Testis (tissue), 3 donors: ENCODE results near the gene MOB3B. TPM values are rescaled to one million over a fixed set of nuclear protein-coding genes. Genes with fewer than 3 reads are reported as not detected.

Experiments
- DNase-seq: peaks from one replicate; pipeline ENCODE4 v3.0.0-alpha.2; 2019
- H3K27ac ChIP-seq, 2 donors: fragments of 200-600 bp; sonication (generic); one replicate each; pipeline ENCODE4 v1.5.1; 2019
- H3K27me3 ChIP-seq: fragments of 200-600 bp; sonication (generic); one replicate; pipeline ENCODE4 v1.5.1; 2019
- H3K36me3 ChIP-seq: fragments of 200-600 bp; sonication (generic); one replicate; pipeline ENCODE4 v1.5.1; 2017; ENCODE audit warnings: low read depth; ENCODE audit errors: missing control alignments
- H3K4me1 ChIP-seq: fragments of 200-600 bp; sonication (generic); one replicate; pipeline ENCODE4 v1.5.1; 2019
- H3K4me3 ChIP-seq, 2 donors: fragments of 200-600 bp; sonication (generic); one replicate each; pipeline ENCODE4 v1.5.1; 2017 to 2019
- H3K9me3 ChIP-seq: fragments of 200-600 bp; sonication (generic); one replicate; pipeline ENCODE4 v1.5.1; 2017
- POLR2A ChIP-seq: fragments of 450-650 bp; IDR thresholded peaks from one replicate; pipeline ENCODE4 v1.6.1; 2017; ENCODE audit warnings: antibody characterized with exemption, mild to moderate bottlenecking, moderate library complexity
- WGBS, 2 donors: methylation state at CpG; one replicate each; pipeline ENCODE4 v1.1.5; 2018; 5-methylcytosine and 5-hydroxymethylcytosine counted together
- intact Hi-C: fragments of 100-400 bp; cut with DNase I; formaldehyde crosslinking; loops from one replicate; pipeline ENCODE4 v1.15.1; 2023; ENCODE audit warnings: low total_unique reads
- polyA plus RNA-seq: library from polyadenylated mRNA; stranded (reverse); fragments of 350-450 nt; fragmentation: Illumina TruSeq; extraction: RNeasy Lipid Tissue Mini Kit (QIAGEN cat#74804); gene quantifications from one replicate; pipeline ENCODE4 v1.2.3, GENCODE V29; 2014; ENCODE audit warnings: low read depth, low replicate concordance; ENCODE audit not compliant: insufficient read depth
- total RNA-seq, 2 donors: library from RNA; depleted of rRNA; stranded (reverse); fragments of >200 nt; gene quantifications; one replicate each; pipeline ENCODE4 v1.2.3, GENCODE V29; 2016
- TF ChIP-seq, protein P1 (sequence below), 3 experiments: fragments of 450-650 bp in 2 of 3; fragments of 200-600 bp in 1 of 3; sonication (generic) in 1 of 3; IDR thresholded peaks; one replicate each; pipeline ENCODE4 v1.5.1; 2016 to 2019; ENCODE audit warnings: antibody characterized with exemption in 3 of 3, mild to moderate bottlenecking in 2 of 3, moderate library complexity in 1 of 3

Gene MOB3B
- total and polyA plus RNA-seq, 3 donors from 2014 or later: 9.1 to 23.2 (median 17.5) TPM

DNA sequence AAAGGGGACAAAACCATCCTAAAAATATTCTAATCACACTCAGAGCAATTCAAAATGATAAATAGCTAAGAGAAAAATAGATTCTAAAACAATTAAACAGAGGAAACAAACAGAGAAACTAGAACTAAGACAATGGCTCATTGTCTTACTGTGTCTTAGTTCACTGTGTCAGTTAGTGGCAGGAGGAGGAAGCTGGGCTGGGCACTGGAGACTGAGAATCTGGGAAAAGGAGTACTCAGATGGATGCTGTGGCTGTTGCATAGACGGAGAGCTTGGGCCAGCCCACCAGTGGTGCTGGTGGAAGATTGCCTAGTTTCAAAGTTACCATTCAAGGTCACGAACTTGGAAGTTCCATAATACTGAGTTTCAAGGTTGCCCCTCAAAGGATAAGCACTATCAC, 100.2 kb downstream of the MOB3B start:
- H3K9me3 ChIP-seq: no peaks in the 10 kb centered on the region
- peak overlapping the region; percentile 26 to 51 for H3K27ac ChIP-seq
- no peak overlapping the region for H3K4me3 ChIP-seq
- intact Hi-C loops: no loop called here
- H3K27me3 ChIP-seq: no peaks in the 10 kb centered on the region
- peak; percentile 65 for DNase-seq
- H3K36me3 ChIP-seq: no peaks in the 10 kb centered on the region
- 39 to 85% methylated on average over 2 of the region's 2 CpGs for WGBS, 2 donors
- TF ChIP-seq POLR2A: no peak
- TF ChIP-seq, protein P1, sequence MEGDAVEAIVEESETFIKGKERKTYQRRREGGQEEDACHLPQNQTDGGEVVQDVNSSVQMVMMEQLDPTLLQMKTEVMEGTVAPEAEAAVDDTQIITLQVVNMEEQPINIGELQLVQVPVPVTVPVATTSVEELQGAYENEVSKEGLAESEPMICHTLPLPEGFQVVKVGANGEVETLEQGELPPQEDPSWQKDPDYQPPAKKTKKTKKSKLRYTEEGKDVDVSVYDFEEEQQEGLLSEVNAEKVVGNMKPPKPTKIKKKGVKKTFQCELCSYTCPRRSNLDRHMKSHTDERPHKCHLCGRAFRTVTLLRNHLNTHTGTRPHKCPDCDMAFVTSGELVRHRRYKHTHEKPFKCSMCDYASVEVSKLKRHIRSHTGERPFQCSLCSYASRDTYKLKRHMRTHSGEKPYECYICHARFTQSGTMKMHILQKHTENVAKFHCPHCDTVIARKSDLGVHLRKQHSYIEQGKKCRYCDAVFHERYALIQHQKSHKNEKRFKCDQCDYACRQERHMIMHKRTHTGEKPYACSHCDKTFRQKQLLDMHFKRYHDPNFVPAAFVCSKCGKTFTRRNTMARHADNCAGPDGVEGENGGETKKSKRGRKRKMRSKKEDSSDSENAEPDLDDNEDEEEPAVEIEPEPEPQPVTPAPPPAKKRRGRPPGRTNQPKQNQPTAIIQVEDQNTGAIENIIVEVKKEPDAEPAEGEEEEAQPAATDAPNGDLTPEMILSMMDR (IDR thresholded peaks at IDR 0.05): no peak
- peaks cover 41% of the 10 kb centered on the region for H3K4me1 ChIP-seq

DNA sequence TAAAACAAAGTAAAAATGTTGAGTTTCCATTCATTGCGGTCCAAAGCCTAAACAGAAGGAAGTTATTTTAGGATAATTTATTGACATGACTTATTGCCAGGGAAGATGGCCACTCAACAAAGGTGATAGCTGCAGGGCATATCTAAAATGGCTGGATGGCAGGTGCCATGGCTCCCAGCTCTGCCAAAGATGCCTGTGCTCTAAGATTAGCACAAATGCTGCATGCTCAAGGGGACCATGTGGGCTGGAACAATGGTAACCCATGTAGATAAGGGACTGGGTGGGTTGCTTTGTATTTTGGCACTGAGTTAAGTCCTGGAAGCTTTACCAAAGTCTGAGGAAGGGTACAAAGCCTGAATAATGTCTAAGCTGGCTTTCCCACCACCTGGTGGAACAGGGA, 101.1 kb downstream of the MOB3B start:
- H3K4me3 ChIP-seq: no peak overlapping the region
- WGBS, 2 donors: 90 to 100% methylated on average over 1 of the region's 1 CpG
- no peak for DNase-seq

DNA sequence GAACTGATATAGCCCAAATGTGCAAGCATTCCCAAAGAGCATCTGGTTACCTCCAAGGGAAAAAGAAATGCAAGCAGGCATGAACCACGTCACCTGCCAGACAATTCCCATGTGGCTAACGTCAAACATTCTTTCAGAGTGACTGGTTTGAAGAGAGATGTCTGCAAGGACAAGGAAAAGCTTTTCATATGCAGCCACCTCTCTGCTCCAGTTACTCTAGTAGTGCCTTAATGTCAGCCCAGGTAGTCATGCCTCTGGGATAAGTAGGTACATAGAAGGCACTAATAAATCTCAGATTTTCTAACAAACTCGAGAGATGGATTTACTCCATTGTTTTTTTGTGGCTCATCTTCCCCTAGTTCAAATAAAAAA, 102.4 kb downstream of the MOB3B start:
- Histone ChIP-seq H3K9me3 (no peaks in the 10 kb centered on the region), H3K27me3 (no peaks in the 10 kb centered on the region), H3K4me3 (no peak overlapping the region), H3K27ac (no peak overlapping the region), H3K4me1 (peaks cover 27% of the 10 kb centered on the region), H3K36me3 (no peaks in the 10 kb centered on the region)
- DNase-seq: no peak
- WGBS, 2 donors: 91 to 93% methylated on average over 3 of the region's 3 CpGs
- intact Hi-C loops: no loop called here
- no peak for TF ChIP-seq POLR2A
- TF ChIP-seq, protein P1 (IDR thresholded peaks at IDR 0.05): no peak

More for the DNA sequence above, 101.1 kb downstream of the MOB3B start:
- Histone ChIP-seq H3K27me3 (no peaks in the 10 kb centered on the region), H3K27ac (peak overlapping the region in 1 of 2 donors; percentile 51), H3K9me3 (no peaks in the 10 kb centered on the region), H3K4me1 (peaks cover 33% of the 10 kb centered on the region), H3K36me3 (no peaks in the 10 kb centered on the region)
- TF ChIP-seq, protein P1 (IDR thresholded peaks at IDR 0.05): no peak
- no peak for TF ChIP-seq POLR2A
- intact Hi-C loops: no loop called here

DNA sequence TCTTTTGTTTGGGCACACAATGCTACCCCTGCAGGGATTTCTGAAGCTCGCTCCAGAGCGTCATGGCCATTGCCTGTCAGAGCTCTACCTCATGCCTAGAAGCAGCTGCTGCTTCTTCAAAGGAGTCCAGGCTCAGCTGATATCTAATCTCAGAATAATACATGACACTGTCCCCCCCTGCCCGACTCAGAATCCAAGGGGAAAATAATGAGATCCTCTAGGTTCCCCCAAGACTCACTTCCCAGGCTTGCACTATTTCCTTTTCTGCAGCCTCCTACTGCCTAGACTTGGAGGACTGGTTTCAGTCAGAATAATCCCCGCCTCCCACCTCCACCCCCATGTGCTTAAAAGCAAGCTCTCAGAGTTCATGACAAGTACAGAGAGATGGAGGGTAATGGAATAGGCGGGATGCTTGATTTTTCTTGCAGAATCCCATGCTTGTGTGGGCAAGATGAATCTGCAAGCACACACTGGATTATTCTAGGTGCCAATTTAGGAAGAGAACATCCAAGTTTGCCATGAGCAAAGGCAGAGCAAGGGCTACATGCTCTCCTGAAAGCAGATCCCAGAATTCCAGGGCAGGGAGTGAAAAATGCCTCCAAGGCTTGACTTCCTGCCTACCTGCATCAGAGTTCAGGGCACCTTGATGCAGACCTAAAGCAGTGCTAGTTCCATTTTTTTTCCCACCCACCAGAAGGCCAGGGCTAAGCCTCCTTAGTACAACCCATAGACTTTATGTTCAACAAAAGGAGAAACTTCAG, 102.9 kb downstream of the MOB3B start:
- TF ChIP-seq POLR2A: no peak
- TF ChIP-seq, protein P1 (IDR thresholded peaks at IDR 0.05): no peak
- no peak for DNase-seq
- no peak overlapping the region for H3K27ac ChIP-seq
- no peaks in the 10 kb centered on the region for H3K36me3 ChIP-seq
- no peaks in the 10 kb centered on the region for H3K9me3 ChIP-seq
- H3K4me3 ChIP-seq: no peak overlapping the region
- intact Hi-C loops: no loop called here
- 67 to 68% methylated on average over 5 of the region's 5 CpGs for WGBS, 2 donors
- H3K27me3 ChIP-seq: no peaks in the 10 kb centered on the region
- peaks cover 21% of the 10 kb centered on the region for H3K4me1 ChIP-seq
